Measurements from ENCODE around the gene UBAC1. TPM values are rescaled to one million over a fixed set of nuclear protein-coding genes. Genes with fewer than 3 reads are reported as not detected.
"Not testable (repeated sequence)": the region's sequence is repeated elsewhere in the genome, so short reads cannot be mapped to it uniquely, and the experiment has no call there.

The UBAC1 gene
- total RNA-seq, 2 donors from 2014 or later = 63.0 to 64.8 TPM

DNA sequence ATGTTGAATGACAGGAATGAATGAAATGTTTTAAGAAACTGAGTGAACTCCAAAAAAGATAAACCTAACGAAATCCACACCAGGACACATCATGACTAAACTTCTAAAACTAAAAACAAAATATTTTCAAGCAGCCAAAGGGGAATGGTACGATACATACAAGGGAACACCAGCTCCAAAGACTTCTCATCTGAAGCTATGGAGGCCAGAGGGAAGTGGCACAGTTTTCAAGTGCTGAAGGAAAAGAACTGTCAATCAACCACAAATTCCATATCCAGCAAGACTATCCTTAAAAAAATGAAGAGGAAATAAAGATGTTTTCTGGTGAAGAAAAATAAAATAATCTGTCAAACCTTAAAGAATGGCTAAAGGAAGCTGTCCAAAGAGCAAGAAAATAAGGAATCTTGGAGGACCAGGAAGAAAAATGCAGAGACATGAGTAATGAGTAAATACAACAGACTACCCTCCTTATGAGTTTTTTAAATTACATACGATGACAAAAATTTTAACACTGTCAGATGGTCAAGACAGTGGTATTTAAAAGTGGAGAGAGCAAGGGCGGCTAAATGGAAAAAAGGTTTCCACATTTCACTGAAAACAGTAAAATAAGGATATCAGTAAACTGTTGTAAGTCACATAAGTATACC lies 65.8 kb downstream of the UBAC1 start:
- intact Hi-C loops (cut with DNase I, micrococcal nuclease) = no loop called here
- ATAC-seq (no peak), DNase-seq (no peak)

DNA sequence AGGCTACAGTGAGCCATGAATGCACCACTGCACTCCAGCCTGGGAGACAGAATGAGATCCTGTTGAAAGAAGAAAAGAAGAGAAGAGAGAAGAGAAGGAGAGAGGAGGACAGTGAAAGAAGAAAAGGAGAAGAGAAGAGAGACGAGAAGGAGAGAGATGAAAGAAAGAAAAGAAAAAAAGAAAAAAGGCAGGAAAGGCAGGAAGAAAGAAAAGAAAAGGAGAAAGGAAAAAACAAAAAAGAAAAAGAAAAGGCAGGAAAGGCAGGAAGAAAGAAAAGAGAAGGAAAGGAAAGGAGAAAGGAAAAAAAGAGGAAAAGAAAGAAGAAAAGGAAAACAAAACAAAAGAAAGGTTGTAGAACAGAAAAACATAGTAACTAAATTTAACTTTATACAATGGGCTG lies 68.1 kb downstream of the UBAC1 start:
- DNase-seq (no peak), ATAC-seq (no peak)
- intact Hi-C loops (cut with DNase I, micrococcal nuclease) = no loop called here

GRCh38 chr9:135892327-135892726 lies 68.8 kb downstream of the UBAC1 start:
- DNase-seq; ATAC-seq; intact Hi-C loops (cut with DNase I, micrococcal nuclease): not testable (repeated sequence)

DNA sequence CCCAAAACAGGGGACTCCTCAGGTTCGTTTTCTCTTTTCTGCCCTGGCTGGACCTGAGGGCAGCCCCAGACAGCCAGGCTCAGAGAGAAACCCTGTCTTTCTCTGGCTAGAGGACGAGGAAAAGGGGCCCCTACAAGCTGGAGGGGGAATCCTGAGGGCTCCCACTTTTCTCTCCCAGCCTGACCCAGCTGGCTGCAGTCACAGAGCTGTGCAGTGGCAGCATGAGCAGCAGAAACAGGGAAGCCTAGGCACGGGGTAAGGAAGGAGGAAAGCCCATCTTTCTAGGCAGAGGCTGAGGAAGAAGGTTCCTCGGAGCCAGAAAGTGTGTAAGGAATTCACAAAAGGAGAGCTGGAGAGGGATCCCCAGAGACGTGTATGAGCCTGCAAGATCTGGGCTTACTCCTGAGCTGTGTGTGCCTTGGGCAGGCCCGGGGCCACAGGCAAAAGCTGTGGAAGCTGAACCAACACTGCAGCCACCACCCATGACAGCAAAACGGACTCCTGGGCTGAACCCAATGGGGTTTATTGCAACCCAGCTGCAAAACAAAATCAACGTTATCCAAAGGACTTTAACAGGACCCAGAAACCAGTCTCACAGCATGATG lies 70.0 kb downstream of the UBAC1 start:
- ATAC-seq = no peak
- DNase-seq = no peak

DNA sequence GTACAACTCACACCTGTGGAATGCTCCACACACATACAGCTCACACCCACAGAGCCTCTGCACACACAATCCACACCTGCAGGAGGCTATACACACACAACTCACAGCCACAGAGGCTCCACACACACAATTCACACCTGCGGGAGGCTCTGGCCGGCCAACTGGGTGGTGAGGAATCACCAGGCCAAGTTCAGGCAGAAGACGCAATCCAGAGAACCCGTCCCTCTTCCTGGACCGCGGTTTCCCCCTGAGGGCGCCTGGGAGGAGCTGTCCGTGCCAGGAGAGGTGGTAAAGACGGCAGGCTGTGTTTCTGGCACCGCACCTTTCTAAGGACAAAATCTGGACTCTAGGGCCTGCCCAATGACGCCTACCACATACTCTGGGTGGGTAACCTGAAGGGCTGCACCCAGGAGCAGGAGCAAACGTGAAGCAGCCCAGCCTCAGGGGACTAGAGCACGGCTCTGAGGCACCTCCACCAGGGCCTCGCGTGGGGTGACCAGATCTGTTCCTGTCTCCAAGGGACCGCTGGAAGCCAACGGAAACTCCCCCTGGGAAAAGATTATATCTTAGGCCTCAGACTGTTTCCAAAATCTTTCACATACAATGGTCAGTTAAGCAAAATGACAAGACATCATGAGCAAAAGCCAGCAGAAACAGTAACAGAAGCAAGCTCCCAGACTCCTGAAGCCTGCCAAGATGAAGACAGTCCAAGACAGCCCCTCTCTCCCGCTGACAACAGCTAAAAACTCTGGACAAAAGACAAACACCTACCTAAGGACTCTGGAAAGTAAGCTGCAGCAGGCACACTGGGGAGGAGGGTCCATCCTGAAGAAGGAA lies 70.8 kb downstream of the UBAC1 start:
- DNase-seq (no peak), ATAC-seq (no peak)

More for the DNA sequence above, 70.0 kb downstream of the UBAC1 start:
- intact Hi-C loops (cut with DNase I, micrococcal nuclease) = no loop called here

DNA sequence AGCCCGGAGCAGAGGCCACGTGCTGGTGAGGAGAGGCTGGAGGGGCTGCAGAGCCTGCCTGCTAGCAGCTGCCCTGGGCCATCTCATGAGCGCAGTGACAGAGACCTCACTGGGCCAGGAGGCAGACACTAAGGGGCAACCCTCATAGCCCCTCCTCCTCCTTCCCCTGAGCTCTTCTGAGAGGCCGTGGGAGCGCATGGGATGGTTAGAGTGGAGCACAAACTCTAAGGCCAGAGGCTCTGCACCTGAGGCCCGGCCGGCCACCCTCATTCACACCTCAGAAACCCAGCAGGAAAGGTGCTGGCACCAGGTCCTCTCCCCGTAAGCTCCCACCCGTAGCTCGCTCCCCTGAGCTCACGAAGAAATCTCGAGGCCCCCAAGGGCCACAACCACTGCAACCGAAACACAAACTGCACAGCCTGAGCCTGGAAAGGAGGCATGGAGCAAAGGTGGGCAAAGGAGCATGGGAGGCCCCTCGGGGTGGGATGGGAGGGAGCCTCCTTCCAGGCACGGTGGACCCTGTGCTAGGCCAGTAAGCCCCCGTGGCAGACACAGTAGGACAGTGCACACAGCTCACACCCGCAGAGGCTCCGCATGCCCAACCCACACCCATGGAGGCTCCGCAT lies 71.5 kb downstream of the UBAC1 start:
- DNase-seq = no peak
- intact Hi-C loops (cut with DNase I, micrococcal nuclease) = no loop called here
- ATAC-seq = no peak

More for the DNA sequence above, 70.8 kb downstream of the UBAC1 start:
- intact Hi-C loops (cut with DNase I, micrococcal nuclease) = no loop called here

DNA sequence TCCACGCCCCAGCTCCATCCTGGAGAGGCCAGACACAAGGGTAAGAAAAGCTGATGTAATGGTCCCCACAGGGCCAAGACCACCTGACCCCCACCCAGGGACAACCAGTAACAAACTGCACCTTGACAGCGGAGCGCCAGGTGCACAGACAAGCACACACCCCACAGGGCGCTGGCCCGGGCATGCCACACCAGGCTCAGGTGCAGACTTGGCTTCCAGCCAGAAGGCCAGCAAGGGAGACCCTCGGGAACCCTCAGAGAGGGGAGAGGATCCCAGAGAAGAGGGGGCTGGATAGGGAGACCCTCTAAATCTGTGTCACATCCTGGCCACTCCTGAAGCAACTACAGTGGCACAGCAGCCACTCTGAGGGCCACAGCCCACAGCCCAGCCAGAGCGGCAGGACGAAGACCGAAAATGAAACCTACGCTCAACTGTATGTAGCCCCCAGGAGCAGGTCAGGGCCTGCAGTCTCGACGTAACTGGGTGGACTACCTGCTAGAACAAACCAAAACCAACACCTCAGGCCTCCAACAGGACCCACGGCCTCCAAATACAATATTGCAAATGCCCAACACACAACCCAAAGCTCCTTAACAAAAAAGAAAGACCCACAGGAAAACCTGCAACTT lies 72.3 kb downstream of the UBAC1 start:
- intact Hi-C loops (cut with DNase I, micrococcal nuclease) = no loop called here
- DNase-seq (no peak), ATAC-seq (peak; percentile 25)

- DNase-seq (no peak), ATAC-seq (no peak)
- intact Hi-C loops (cut with DNase I, micrococcal nuclease) = no loop called here
Measured at GRCh38 chr9:135888126-135888765, 72.9 kb downstream of the UBAC1 start.

- ATAC-seq (no peak), DNase-seq (no peak)
- intact Hi-C loops (cut with DNase I, micrococcal nuclease) = no loop called here
Measured at GRCh38 chr9:135887585-135888050, 73.6 kb downstream of the UBAC1 start.

GRCh38 chr9:135887021-135887507 lies 74.1 kb downstream of the UBAC1 start:
- intact Hi-C loops (cut with DNase I, micrococcal nuclease) = no loop called here
- ATAC-seq (no peak), DNase-seq (no peak)

DNA sequence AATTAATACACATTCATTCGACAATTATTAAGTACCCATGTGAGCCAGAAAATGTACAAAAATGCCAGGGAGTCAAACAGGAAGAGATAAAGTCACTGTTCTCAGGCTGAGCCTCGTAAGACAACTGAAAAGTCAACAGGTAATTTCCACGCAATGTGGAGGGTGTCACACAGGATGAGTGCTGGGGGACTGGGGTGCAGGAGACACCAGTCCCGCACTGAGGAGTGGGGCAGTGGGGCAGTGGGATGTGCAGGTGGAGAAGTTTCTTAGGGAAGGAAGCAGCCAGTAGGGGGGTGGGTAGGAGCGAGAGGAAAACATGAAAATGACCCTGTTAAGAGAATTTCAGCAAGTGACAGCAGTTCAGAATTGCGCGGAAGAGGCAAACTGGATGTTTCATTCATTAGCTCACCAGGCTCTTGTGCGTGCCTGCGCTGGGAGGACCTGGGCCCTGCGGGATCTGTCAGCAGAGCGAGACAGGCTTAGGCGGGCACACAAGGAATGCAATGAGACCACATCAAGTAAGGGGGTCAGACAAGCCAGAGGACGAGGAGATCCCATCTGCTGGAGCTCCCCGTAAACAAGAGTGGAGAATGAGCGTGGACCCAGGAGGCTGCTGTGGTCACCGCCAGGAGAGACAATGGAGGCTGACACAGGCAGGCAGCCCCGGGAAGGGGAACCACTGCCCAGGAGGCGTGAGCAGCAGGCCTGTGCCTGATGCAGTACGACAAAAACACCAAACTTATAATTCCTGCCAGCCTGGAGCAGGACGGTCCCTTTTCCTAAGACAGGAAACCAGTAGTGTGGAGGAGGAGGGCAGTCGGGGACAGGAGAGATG lies 74.8 kb downstream of the UBAC1 start:
- intact Hi-C loops (cut with DNase I, micrococcal nuclease) = no loop called here
- ATAC-seq (no peak), DNase-seq (no peak)

GRCh38 chr9:135885100-135885853 lies 75.9 kb downstream of the UBAC1 start:
- ATAC-seq = no peak
- intact Hi-C loops (cut with DNase I, micrococcal nuclease) = no loop called here
- no peak for DNase-seq

DNA sequence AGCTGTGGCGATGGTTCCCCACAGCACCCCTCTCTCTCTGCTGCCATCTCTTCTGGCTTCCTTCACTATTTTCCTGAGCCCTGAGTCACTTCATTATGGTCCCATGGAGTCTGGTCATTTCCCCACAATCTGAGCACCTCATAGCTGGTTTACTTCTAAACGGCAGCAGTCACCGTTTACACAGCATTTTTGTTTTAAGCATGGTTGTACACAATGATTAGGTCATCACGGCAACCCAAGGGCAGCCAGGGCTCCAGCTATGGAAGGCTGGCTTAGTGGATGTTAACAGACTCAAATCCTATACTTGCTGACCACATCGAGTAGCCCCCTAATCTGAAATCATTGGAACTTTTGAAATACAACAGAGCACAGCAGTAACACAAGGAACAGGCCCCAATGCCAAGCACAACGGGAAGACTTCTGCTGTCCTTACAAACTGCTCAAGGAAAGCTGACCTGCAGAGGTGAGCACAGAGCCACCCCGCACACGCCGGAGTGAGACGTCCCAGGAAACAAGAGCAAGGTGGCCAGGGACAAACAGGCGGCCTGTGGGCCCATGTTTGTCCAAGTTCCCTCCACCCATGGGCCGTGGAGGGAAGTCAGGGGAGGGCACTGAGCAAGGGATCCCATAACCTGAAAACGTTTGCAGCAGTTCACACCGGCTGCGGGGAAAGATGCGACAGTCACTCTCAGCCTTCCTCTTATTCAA lies 76.7 kb downstream of the UBAC1 start:
- intact Hi-C loops (cut with DNase I, micrococcal nuclease) = no loop called here
- ATAC-seq = no peak
- DNase-seq = no peak

DNA sequence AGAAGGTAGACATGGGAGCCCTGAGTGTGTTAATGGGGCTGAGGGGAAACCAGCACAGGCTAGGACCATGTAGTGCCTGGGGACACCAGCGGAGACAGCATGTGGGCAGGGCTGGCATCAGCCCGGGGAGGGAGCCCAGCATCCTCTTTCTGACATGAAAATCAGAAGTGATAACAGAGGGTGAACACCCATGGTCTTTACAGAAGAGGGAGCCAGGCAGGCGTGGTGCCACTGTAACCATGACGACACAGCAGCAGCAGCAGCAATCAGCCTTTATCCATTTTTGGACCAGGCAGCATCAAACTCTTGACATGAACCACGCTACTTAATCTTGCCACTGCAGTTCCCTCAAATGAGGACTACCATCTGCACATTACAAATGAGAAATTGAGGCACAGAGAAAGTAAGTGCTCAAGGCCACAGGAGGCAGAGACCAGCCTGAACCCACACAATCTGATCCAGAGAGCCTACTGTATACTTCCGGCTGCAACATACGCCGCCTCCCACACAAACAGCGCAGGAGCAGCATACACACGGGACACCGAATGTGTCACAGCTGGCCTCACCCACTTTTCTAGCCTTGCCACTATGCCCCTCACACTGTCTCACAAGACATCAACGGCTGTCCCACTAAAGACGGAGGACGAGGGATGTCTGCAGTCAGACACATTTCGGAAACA lies 77.6 kb downstream of the UBAC1 start:
- intact Hi-C loops (cut with DNase I, micrococcal nuclease) = no loop called here
- DNase-seq (no peak), ATAC-seq (no peak)
